Calu3 (cell line): ENCODE results near the gene BARX1. TPM values are rescaled to one million over a fixed set of nuclear protein-coding genes. Genes with fewer than 3 reads are reported as not detected.

Experiments used
- BruUV-seq: library from RNA; stranded (reverse); fragments of 400-500 nt; replicated peaks from 2 replicates; lab custom pipeline; 2021; lab: Mats Ljungman, UMichigan
- CTCF ChIA-PET: fragments of 300-600 bp; sonication (Branson Sonifier 250); formaldehyde crosslinking; loops from one replicate; lab custom pipeline; 2022; ENCODE audit warnings: antibody characterized with exemption; lab: Charles Lee
- DNase-seq: peaks from one replicate; pipeline ENCODE4 v3.0.0; 2022
- H3K27ac Mint-ChIP-seq: one replicate; pipeline ENCODE4 v1.8.0; 2022; ENCODE audit warnings: mixed read lengths; ENCODE audit not compliant: unreplicated experiment
- H3K27me3 Mint-ChIP-seq: one replicate; pipeline ENCODE4 v1.8.0; 2022; ENCODE audit warnings: mixed read lengths; ENCODE audit not compliant: unreplicated experiment
- H3K36me3 Mint-ChIP-seq: one replicate; pipeline ENCODE4 v1.8.0; 2022; ENCODE audit warnings: mild to moderate bottlenecking, moderate library complexity, mixed read lengths; ENCODE audit not compliant: insufficient read depth, unreplicated experiment
- H3K4me1 Mint-ChIP-seq: one replicate; pipeline ENCODE4 v1.8.0; 2022; ENCODE audit warnings: mild to moderate bottlenecking, low read depth, mixed read lengths; ENCODE audit not compliant: unreplicated experiment
- H3K4me3 Mint-ChIP-seq: one replicate; pipeline ENCODE4 v1.8.0; 2022; ENCODE audit warnings: mild to moderate bottlenecking, low read depth, moderate library complexity, mixed read lengths; ENCODE audit not compliant: unreplicated experiment
- H3K9me3 Mint-ChIP-seq: one replicate; pipeline ENCODE4 v1.8.0; 2022; ENCODE audit warnings: low read depth, mixed read lengths; ENCODE audit not compliant: unreplicated experiment
- CTCF ChIP-seq: fragments of 200-600 bp; IDR thresholded peaks from one replicate; pipeline ENCODE4 v1.8.0; 2022; ENCODE audit warnings: antibody characterized with exemption; ENCODE audit not compliant: unreplicated experiment
- intact Hi-C: fragments of 100-400 bp; cut with micrococcal nuclease; formaldehyde crosslinking; loops from one replicate; pipeline ENCODE4 v1.10.0; 2022; ENCODE audit not compliant: unreplicated experiment
- total RNA-seq: library from RNA; stranded (reverse); gene quantifications from 2 replicates; pipeline ENCODE4 v1.2.3, GENCODE V29; 2022

The BARX1 gene
- total RNA-seq, 1 experiment from 2014 or later: not detected

- H3K9me3 Mint-ChIP-seq: peaks cover 3% of the 10 kb centered on the region
- H3K36me3 Mint-ChIP-seq: no peaks in the 10 kb centered on the region
- H3K27ac Mint-ChIP-seq: no peak overlapping the region
- BruUV-seq: no TSS peak
- TF ChIP-seq CTCF: no peak
- no peaks in the 10 kb centered on the region for H3K4me1 Mint-ChIP-seq
- no peak for DNase-seq
- peaks cover 41% of the 10 kb centered on the region for H3K27me3 Mint-ChIP-seq
- intact Hi-C loops: no loop called here
- CTCF ChIA-PET: no interaction called here
- no peak overlapping the region for H3K4me3 Mint-ChIP-seq
Measured at GRCh38 chr9:93984860-93985259, 29.7 kb upstream of the BARX1 start.

DNA sequence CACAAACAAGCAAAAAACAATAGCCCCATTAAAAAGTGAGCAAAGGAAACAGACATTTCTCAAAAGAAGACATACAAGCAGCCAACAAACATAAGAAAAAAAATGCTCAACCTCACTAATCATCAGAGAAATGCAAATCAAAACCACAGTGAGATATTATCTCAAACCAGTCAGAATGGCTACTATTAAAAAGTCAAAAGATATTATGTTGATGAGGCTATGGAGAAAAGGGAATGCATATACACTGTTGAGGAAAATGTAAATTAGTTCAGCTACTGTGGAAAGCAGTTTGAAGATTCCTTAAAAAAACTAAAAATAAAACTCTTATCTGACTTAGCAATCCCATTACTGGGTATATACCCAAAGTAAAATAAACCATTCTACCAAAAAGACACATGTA, 28.7 kb upstream of the BARX1 start:
- H3K4me3 Mint-ChIP-seq: no peak overlapping the region
- no TSS peak for BruUV-seq
- H3K4me1 Mint-ChIP-seq: no peaks in the 10 kb centered on the region
- H3K27me3 Mint-ChIP-seq: peaks cover 48% of the 10 kb centered on the region
- no peak overlapping the region for H3K27ac Mint-ChIP-seq
- TF ChIP-seq CTCF: no peak
- CTCF ChIA-PET: no interaction called here
- H3K9me3 Mint-ChIP-seq: peaks cover 3% of the 10 kb centered on the region
- H3K36me3 Mint-ChIP-seq: no peaks in the 10 kb centered on the region
- intact Hi-C loops: no loop called here
- DNase-seq: no peak

DNA sequence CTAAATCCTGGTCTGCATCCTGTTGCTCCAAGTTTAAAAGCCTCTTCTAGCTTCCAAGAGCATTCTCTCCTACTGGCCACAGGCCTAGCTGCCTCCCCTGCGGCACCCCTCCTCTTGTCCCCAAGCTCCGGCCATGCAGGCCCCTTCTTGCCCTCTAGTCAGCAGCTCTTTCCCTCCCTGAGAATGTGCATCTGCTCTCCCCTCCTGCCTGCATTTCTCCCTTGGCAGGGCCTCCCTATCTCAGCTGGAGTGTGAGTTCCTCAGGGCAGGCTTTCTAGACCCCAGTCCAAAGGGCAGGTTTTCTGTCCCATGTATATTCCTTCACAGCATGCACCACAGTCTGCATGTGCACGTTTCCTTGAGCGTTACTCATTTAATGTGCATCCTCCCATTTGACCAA, 24.6 kb upstream of the BARX1 start:
- BruUV-seq: no TSS peak
- Mint-ChIP-seq H3K4me3 (no peak overlapping the region), H3K27ac (no peak overlapping the region), H3K36me3 (no peaks in the 10 kb centered on the region), H3K9me3 (peaks cover 3% of the 10 kb centered on the region), H3K4me1 (peaks cover 5% of the 10 kb centered on the region), H3K27me3 (peaks cover 32% of the 10 kb centered on the region)
- intact Hi-C loops: no loop called here
- no peak for TF ChIP-seq CTCF
- CTCF ChIA-PET: no interaction called here
- no peak for DNase-seq

GRCh38 chr9:93978551-93978950, 23.4 kb upstream of the BARX1 start:
- no peaks in the 10 kb centered on the region for H3K36me3 Mint-ChIP-seq
- no peak for TF ChIP-seq CTCF
- intact Hi-C loops: no loop called here
- H3K4me1 Mint-ChIP-seq: peaks cover 5% of the 10 kb centered on the region
- H3K9me3 Mint-ChIP-seq: peaks cover 3% of the 10 kb centered on the region
- peak overlapping the region; percentile 54 for H3K27ac Mint-ChIP-seq
- no TSS peak for BruUV-seq
- DNase-seq: no peak
- no peak overlapping the region for H3K4me3 Mint-ChIP-seq
- CTCF ChIA-PET: interaction anchor here (1.1 kb wide), 1 partner anchor 26 kb away, joined by 4 read pairs; no protein-coding TSS in a partner anchor
- peaks cover 32% of the 10 kb centered on the region for H3K27me3 Mint-ChIP-seq
